Mesenchymal stem cell (in vitro differentiated cells and primary cell): ENCODE measurements around the gene NFIL3.
"Not testable (repeated sequence)": the region's sequence is repeated elsewhere in the genome, so short reads cannot be mapped to it uniquely, and the experiment has no call there.

ENCODE experiments used
- DNase-seq: peaks from one replicate; pipeline ENCODE4 v3.0.0-alpha.2; 2013
- H2AFZ ChIP-seq: one replicate; pipeline ENCODE4 v1.6.1; 2013; ENCODE audit warnings: low read depth, mild to moderate bottlenecking, control low read depth, inconsistent platforms, low read length, moderate library complexity
- H2AK5ac ChIP-seq: 2 replicates; pipeline ENCODE4 v1.6.1; 2013; ENCODE audit warnings: low read length, moderate library complexity, mild to moderate bottlenecking, inconsistent platforms; ENCODE audit not compliant: severe bottlenecking
- H2BK120ac ChIP-seq: one replicate; pipeline ENCODE4 v1.6.1; 2013; ENCODE audit warnings: low read depth, mild to moderate bottlenecking, inconsistent platforms, low read length, moderate library complexity
- H2BK12ac ChIP-seq, 2 experiments: one replicate each; pipeline ENCODE4 v1.6.1; 2013; ENCODE audit warnings: inconsistent platforms in 2 of 2, low read length in 2 of 2, mild to moderate bottlenecking in 2 of 2, moderate library complexity in 2 of 2, control low read depth in 1 of 2
- H2BK15ac ChIP-seq: one replicate; pipeline ENCODE4 v1.6.1; 2013; ENCODE audit warnings: mild to moderate bottlenecking, low read depth, inconsistent platforms; ENCODE audit not compliant: poor library complexity, severe bottlenecking
- H2BK5ac ChIP-seq: 2 replicates; pipeline ENCODE4 v1.6.1; 2013; ENCODE audit warnings: low read depth, mild to moderate bottlenecking, low read length, control low read depth, inconsistent platforms; ENCODE audit not compliant: poor library complexity, severe bottlenecking
- H3K14ac ChIP-seq, 2 experiments: one replicate each; pipeline ENCODE4 v1.6.1; 2013; ENCODE audit warnings: inconsistent platforms in 2 of 2, low read length in 2 of 2, control low read depth in 1 of 2, mild to moderate bottlenecking in 1 of 2, moderate library complexity in 1 of 2
- H3K18ac ChIP-seq, 2 experiments: one replicate each; pipeline ENCODE4 v1.6.1; 2013; ENCODE audit warnings: inconsistent platforms in 2 of 2, low read length in 2 of 2, control low read depth in 1 of 2, low read depth in 1 of 2, mild to moderate bottlenecking in 1 of 2
- H3K23ac ChIP-seq, 2 experiments: one replicate each; pipeline ENCODE4 v1.6.1; 2013; ENCODE audit warnings: inconsistent platforms in 2 of 2, low read length in 2 of 2, mild to moderate bottlenecking in 2 of 2, moderate library complexity in 2 of 2, control low read depth in 1 of 2
- H3K27ac ChIP-seq: 2 replicates; pipeline ENCODE4 v1.5.1; 2013; ENCODE audit warnings: mild to moderate bottlenecking, moderate library complexity, low read length, control low read depth, inconsistent platforms; ENCODE audit not compliant: poor library complexity, severe bottlenecking
- H3K27me3 ChIP-seq, 2 experiments: 2 replicates each; pipeline versions ENCODE4 v1.6.1 to v1.7.0; 2013; ENCODE audit warnings: low read length in 2 of 2, mild to moderate bottlenecking in 2 of 2, moderate library complexity in 2 of 2, control low read depth in 1 of 2, inconsistent platforms in 1 of 2; ENCODE audit not compliant: control insufficient read depth in 1 of 2, insufficient read depth in 1 of 2
- H3K36me3 ChIP-seq, 2 experiments: 2 replicates each; pipeline versions ENCODE4 v1.6.1 to v1.7.0; 2013; ENCODE audit warnings: low read length in 2 of 2, control low read depth in 1 of 2, inconsistent platforms in 1 of 2, low read depth in 1 of 2, mild to moderate bottlenecking in 1 of 2; ENCODE audit not compliant: insufficient read depth in 2 of 2, control insufficient read depth in 1 of 2
- H3K4ac ChIP-seq, 2 experiments: one replicate each; pipeline ENCODE4 v1.6.1; 2013; ENCODE audit warnings: inconsistent platforms in 2 of 2, low read length in 2 of 2, mild to moderate bottlenecking in 2 of 2, moderate library complexity in 2 of 2, control low read depth in 1 of 2, low read depth in 1 of 2
- H3K4me1 ChIP-seq: 2 replicates; pipeline ENCODE4 v1.6.1; 2013; ENCODE audit warnings: low read depth, low read length, control low read depth; ENCODE audit not compliant: control insufficient read depth, insufficient read depth
- H3K4me2 ChIP-seq: 2 replicates; pipeline ENCODE4 v1.6.1; 2013; ENCODE audit warnings: low read length, mild to moderate bottlenecking, inconsistent platforms; ENCODE audit not compliant: poor library complexity, severe bottlenecking
- H3K4me3 ChIP-seq, 2 experiments: 2 replicates each; pipeline versions ENCODE4 v1.5.1 to v1.7.0; 2013; ENCODE audit warnings: low read length in 2 of 2, mild to moderate bottlenecking in 2 of 2, control low read depth in 1 of 2, low read depth in 1 of 2; ENCODE audit not compliant: insufficient read depth in 1 of 2
- H3K79me1 ChIP-seq: replicated peaks from 2 replicates; pipeline ENCODE4 v1.6.1; 2013; ENCODE audit warnings: mild to moderate bottlenecking, control low read depth, low read length, inconsistent platforms; ENCODE audit not compliant: poor library complexity, severe bottlenecking
- H3K9ac ChIP-seq: 2 replicates; pipeline ENCODE4 v1.7.0; 2013; ENCODE audit warnings: mild to moderate bottlenecking, low read length, moderate library complexity
- H3K9me3 ChIP-seq: 2 replicates; pipeline ENCODE4 v1.7.0; 2013; ENCODE audit warnings: mild to moderate bottlenecking, low read length; ENCODE audit not compliant: control insufficient read depth
- H4K8ac ChIP-seq: one replicate; pipeline ENCODE4 v1.6.1; 2013; ENCODE audit warnings: inconsistent platforms, mild to moderate bottlenecking, low read length, moderate library complexity
- H4K91ac ChIP-seq: one replicate; pipeline ENCODE4 v1.6.1; 2013; ENCODE audit warnings: mild to moderate bottlenecking, low read length, inconsistent platforms
- WGBS: methylation state at CpG from one replicate; pipeline ENCODE4 v1.1.7; 2013; ENCODE audit warnings: mixed read lengths; 5-methylcytosine and 5-hydroxymethylcytosine counted together

NFIL3 gene

GRCh38 chr9:91378695-91379127 lies 44.9 kb downstream of the NFIL3 start:
- H2BK5ac ChIP-seq: no peak overlapping the region
- no peaks in the 10 kb centered on the region for H3K9me3 ChIP-seq
- no peaks in the 10 kb centered on the region for H3K79me1 ChIP-seq
- no peak overlapping the region for H3K4me3 ChIP-seq
- no peak overlapping the region for H2BK15ac ChIP-seq
- H4K91ac ChIP-seq: no peak overlapping the region
- 14% methylated on average over 1 of the region's 2 CpGs for WGBS
- H3K27me3 ChIP-seq: no peaks in the 10 kb centered on the region
- no peak overlapping the region for H3K14ac ChIP-seq
- no peak overlapping the region for H3K27ac ChIP-seq
- peak overlapping the region; percentile 3 for H3K9ac ChIP-seq
- no peak overlapping the region for H2AFZ ChIP-seq
- no peak overlapping the region for H2BK120ac ChIP-seq
- no peak overlapping the region for H4K8ac ChIP-seq
- H2AK5ac ChIP-seq: no peak overlapping the region
- no peak overlapping the region for H3K23ac ChIP-seq
- H3K4me1 ChIP-seq: no peaks in the 10 kb centered on the region
- no peak overlapping the region for H3K4me2 ChIP-seq
- H3K36me3 ChIP-seq: no peaks in the 10 kb centered on the region
- H2BK12ac ChIP-seq: no peak overlapping the region
- peak; percentile 71 for DNase-seq
- no peak overlapping the region for H3K4ac ChIP-seq
- H3K18ac ChIP-seq: no peak overlapping the region

- H3K23ac ChIP-seq, H3K4me3 ChIP-seq, H3K18ac ChIP-seq, H4K91ac ChIP-seq, H3K9me3 ChIP-seq, H2AK5ac ChIP-seq, H3K27ac ChIP-seq, H2AFZ ChIP-seq, H2BK15ac ChIP-seq, H3K36me3 ChIP-seq, H3K4me1 ChIP-seq, H4K8ac ChIP-seq, H3K14ac ChIP-seq, H2BK12ac ChIP-seq, DNase-seq, H3K27me3 ChIP-seq, H3K79me1 ChIP-seq, H2BK120ac ChIP-seq, H3K4me2 ChIP-seq, H2BK5ac ChIP-seq: not testable (repeated sequence)
- Histone ChIP-seq H3K9ac (peak overlapping the region; percentile 3), H3K4ac (peak overlapping the region in 1 of 2 experiments; percentile 28)
- WGBS: 100% methylated on average over 1 of the region's 3 CpGs
Measured at GRCh38 chr9:91378054-91378453, 45.6 kb downstream of the NFIL3 start.

- no peak overlapping the region for H2AFZ ChIP-seq
- no peaks in the 10 kb centered on the region for H3K4me1 ChIP-seq
- no peak overlapping the region for H3K4ac ChIP-seq
- no peak overlapping the region for H2BK12ac ChIP-seq
- no peaks in the 10 kb centered on the region for H3K9me3 ChIP-seq
- H3K14ac ChIP-seq: no peak overlapping the region
- no peak overlapping the region for H4K8ac ChIP-seq
- H3K4me2 ChIP-seq: no peak overlapping the region
- H3K4me3 ChIP-seq: no peak overlapping the region
- H3K79me1 ChIP-seq: no peaks in the 10 kb centered on the region
- H3K23ac ChIP-seq: no peak overlapping the region
- H3K9ac ChIP-seq: no peak overlapping the region
- H3K18ac ChIP-seq: no peak overlapping the region
- H2BK5ac ChIP-seq: no peak overlapping the region
- no peak overlapping the region for H3K27ac ChIP-seq
- H2BK15ac ChIP-seq: no peak overlapping the region
- no peaks in the 10 kb centered on the region for H3K27me3 ChIP-seq
- H3K36me3 ChIP-seq: no peaks in the 10 kb centered on the region
- no peak overlapping the region for H2BK120ac ChIP-seq
- no peak overlapping the region for H4K91ac ChIP-seq
- no peak overlapping the region for H2AK5ac ChIP-seq
- peak; percentile 61 for DNase-seq
- 83% methylated on average over 3 of the region's 4 CpGs for WGBS
Measured at GRCh38 chr9:91376239-91376638, 47.4 kb downstream of the NFIL3 start.

GRCh38 chr9:91374939-91375338 lies 48.7 kb downstream of the NFIL3 start:
- Histone ChIP-seq H4K91ac (no peak overlapping the region), H3K9ac (peak overlapping the region; percentile 8), H4K8ac (no peak overlapping the region), H3K79me1 (no peaks in the 10 kb centered on the region), H3K4me3 (no peak overlapping the region), H3K36me3 (no peaks in the 10 kb centered on the region), H3K27me3 (no peaks in the 10 kb centered on the region), H2AFZ (no peak overlapping the region), H3K4ac (no peak overlapping the region), H2BK15ac (no peak overlapping the region), H3K23ac (no peak overlapping the region), H2AK5ac (no peak overlapping the region), H2BK12ac (no peak overlapping the region), H3K4me2 (no peak overlapping the region), H3K27ac (no peak overlapping the region), H3K4me1 (no peaks in the 10 kb centered on the region), H3K18ac (peak overlapping the region in 1 of 2 experiments; percentile 80), H2BK5ac (no peak overlapping the region), H2BK120ac (no peak overlapping the region), H3K14ac (no peak overlapping the region), H3K9me3 (no peaks in the 10 kb centered on the region)
- WGBS: 42% methylated on average over 2 of the region's 3 CpGs
- DNase-seq: peak; percentile 70
